ENCODE data around the gene SMYD1.

SMYD1 gene

DNA sequence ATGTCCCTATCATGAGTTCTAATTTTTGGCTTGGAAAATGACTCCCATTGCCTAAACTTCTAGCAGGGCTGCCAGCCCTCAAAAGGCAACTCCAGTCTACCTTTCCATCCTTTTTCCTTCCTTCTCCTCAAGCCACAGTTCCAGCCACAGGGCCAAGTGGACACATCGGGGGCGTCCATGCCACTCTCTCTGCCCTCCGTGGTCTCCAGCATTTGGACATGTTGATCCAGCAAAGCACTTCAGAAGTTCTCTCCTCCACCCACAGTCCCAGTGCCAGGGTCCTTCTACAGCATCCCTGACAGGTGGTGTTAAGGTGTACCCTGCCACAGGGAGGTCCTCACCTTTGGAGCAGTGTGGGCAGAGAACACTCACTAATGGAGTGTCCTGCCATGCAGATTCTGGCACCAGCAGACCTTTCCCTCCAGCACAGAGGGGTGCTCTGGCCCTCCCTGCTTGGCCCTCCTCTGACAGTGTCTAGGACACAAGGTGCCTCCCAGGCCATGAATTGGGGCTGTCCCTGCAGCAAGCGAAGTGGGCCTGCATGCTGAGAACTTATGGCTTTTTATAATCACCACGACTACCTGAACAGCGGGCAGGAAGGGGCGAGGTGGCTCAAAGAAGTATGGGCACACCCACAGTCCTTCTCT, 61.8 kb downstream of the SMYD1 start:
- DNase-seq (ENCODE audit: low read depth) = no peak
- no peak overlapping the region for H3K4me3 ChIP-seq (ENCODE audit: low read depth, low read length)
- TF ChIP-seq, protein P1, sequence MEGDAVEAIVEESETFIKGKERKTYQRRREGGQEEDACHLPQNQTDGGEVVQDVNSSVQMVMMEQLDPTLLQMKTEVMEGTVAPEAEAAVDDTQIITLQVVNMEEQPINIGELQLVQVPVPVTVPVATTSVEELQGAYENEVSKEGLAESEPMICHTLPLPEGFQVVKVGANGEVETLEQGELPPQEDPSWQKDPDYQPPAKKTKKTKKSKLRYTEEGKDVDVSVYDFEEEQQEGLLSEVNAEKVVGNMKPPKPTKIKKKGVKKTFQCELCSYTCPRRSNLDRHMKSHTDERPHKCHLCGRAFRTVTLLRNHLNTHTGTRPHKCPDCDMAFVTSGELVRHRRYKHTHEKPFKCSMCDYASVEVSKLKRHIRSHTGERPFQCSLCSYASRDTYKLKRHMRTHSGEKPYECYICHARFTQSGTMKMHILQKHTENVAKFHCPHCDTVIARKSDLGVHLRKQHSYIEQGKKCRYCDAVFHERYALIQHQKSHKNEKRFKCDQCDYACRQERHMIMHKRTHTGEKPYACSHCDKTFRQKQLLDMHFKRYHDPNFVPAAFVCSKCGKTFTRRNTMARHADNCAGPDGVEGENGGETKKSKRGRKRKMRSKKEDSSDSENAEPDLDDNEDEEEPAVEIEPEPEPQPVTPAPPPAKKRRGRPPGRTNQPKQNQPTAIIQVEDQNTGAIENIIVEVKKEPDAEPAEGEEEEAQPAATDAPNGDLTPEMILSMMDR (IDR thresholded peaks at IDR 0.05; ENCODE audit: insufficient read depth, low read depth, low read length, missing control alignments) = no peak

DNA sequence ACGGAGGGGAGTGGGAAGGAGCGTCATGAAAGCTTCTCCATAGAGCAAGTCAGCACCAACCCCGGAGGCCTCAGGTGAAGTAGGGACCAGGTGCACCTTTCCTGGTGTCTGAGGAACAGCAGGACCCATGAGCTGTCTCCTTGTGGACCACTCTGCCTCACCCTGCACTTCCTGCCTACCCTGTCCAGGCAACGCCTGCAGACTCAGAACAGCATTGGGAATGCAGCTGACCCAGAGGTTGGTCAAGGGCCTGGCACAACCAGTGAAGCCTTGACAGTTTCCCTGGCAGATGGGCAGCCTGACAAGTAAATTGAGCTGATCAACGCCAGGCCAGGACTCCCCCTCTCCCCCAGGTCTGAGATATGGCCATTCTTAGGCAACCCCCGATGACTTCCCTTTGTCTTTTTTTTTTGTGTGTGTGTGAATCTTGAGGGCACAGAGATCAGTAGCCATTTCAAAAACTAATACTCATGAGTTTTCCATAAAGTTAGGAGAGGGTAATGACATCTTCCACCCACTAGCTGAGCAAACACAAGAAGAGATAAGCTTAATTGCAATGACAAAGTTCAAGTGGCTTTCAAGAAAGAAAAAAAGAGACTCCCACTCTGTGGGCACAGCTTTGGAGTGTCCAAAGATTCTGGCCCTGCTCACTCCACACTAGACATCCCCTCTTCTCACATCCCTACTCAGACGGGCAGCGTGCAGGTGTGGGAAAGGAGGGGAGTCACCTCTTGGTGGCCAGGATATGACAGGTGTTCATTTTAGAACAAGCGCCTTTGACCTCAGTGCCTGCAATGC, 63.8 kb downstream of the SMYD1 start:
- no peak for DNase-seq (ENCODE audit: low read depth)
- TF ChIP-seq, protein P1 (IDR thresholded peaks at IDR 0.05; ENCODE audit: insufficient read depth, low read depth, low read length, missing control alignments) = no peak

DNA sequence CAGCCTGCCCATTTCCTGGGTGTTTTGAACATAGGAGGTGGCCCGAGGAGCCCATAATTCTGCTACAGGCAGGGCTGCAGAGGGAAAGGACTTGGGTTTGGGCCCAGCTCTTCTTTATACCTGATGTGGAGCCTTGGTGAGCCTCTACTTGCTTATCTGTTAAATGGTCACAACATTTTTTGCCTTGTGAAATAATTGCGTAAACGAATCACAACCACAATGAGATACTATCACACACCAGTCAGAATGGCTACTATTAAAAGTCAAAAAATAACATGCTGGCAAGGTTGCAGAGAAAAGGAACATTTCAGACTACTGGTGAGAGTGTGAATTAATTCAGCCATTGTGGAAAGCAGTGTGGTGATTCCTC, 64.4 kb downstream of the SMYD1 start:
- TF ChIP-seq, protein P1 (IDR thresholded peaks at IDR 0.05; ENCODE audit: insufficient read depth, low read depth, low read length, missing control alignments) = no peak
- no peak for DNase-seq (ENCODE audit: low read depth)
- H3K4me3 ChIP-seq (ENCODE audit: low read depth, low read length) = no peak overlapping the region

More for the DNA sequence above, 63.8 kb downstream of the SMYD1 start:
- H3K4me3 ChIP-seq (ENCODE audit: low read depth, low read length) = no peak overlapping the region

DNA sequence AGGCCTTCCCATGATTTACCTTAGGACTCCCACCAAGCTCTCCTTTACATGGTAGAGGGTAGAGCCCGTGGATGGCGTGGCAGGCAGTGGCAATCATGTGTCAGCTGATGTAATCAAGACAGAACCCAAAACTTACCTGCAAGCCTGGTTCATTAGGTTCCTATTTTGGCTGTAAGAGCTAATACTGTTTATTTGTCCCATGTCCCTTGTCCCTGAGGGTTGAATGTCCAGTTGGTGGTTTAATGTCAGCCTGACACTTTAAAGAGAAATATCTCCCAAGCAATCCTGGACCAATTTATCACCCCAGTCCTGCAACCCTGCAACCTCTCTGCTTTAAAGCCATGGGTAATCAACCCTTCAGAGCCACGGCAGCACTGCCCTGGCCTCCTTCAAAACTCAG, 66.2 kb downstream of the SMYD1 start:
- DNase-seq (ENCODE audit: low read depth) = no peak
- no peak overlapping the region for H3K4me3 ChIP-seq (ENCODE audit: low read depth, low read length)
- TF ChIP-seq, protein P1 (IDR thresholded peaks at IDR 0.05; ENCODE audit: insufficient read depth, low read depth, low read length, missing control alignments) = no peak

DNA sequence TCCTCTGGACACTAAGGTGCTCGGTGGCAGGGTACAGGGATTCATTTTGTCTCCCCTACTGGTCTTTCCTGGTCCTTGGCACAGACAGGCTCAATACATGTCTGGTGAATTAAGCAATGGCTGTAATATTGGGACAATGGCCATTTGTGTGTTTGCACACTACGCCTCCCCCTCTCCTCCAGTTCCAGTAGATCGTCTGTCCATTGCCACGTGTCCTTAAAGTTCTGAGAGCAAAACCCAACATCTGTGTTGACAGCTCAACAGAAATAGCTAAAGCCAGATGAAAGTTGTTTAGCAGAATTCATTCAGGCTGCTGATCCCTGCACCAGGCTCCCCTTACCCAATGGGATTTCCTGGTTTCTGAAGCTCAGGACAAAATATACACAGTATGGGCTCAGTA, 69.2 kb downstream of the SMYD1 start:
- DNase-seq (ENCODE audit: low read depth) = no peak
- no peak overlapping the region for H3K4me3 ChIP-seq (ENCODE audit: low read depth, low read length)
- TF ChIP-seq, protein P1 (IDR thresholded peaks at IDR 0.05; ENCODE audit: insufficient read depth, low read depth, low read length, missing control alignments) = no peak

DNA sequence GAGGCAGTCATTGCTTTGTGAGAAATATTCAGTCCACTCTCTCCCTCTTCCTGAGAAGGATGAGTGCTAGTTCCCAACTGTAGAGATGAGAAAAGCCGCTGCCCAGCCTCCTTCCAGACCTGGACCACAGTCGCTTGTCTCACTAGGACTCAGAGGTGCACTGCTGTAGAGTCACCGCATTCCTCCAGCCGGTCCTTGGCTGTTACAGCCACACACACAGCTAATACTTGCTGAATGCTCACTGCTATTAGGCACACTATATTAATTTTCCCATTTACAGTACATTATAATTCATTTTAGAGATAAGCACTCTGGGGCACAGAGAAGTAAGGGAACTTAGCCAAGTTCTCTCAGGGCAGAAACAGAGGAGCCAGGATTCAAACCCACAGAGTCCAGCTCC, 70.2 kb downstream of the SMYD1 start:
- H3K4me3 ChIP-seq (ENCODE audit: low read depth, low read length) = no peak overlapping the region
- no peak for DNase-seq (ENCODE audit: low read depth)
- TF ChIP-seq, protein P1 (IDR thresholded peaks at IDR 0.05; ENCODE audit: insufficient read depth, low read depth, low read length, missing control alignments) = no peak

Data from GM12865 (cell line).